Muscle layer of colon (tissue), 2 donors: ENCODE results near the gene GAS7.

ENCODE experiments used
- H3K27ac ChIP-seq: one replicate; pipeline ENCODE4 v1.7.0; 2013; ENCODE audit warnings: low read depth, mild to moderate bottlenecking, low read length, moderate library complexity
- H3K27me3 ChIP-seq, 2 donors: one replicate each; pipeline ENCODE4 v1.7.0; 2013; ENCODE audit warnings: low read length in 2 of 2, mild to moderate bottlenecking in 2 of 2; ENCODE audit not compliant: insufficient read depth in 2 of 2, control insufficient read depth in 1 of 2
- H3K36me3 ChIP-seq: one replicate; pipeline ENCODE4 v1.7.0; 2013; ENCODE audit warnings: mild to moderate bottlenecking, low read length; ENCODE audit not compliant: insufficient read depth
- H3K4me1 ChIP-seq: one replicate; pipeline ENCODE4 v1.7.0; 2013; ENCODE audit warnings: mild to moderate bottlenecking, low read length; ENCODE audit not compliant: insufficient read depth
- H3K4me3 ChIP-seq, 2 donors: one replicate each; pipeline ENCODE4 v1.7.0; 2013; ENCODE audit warnings: low read length in 2 of 2, low read depth in 1 of 2, mild to moderate bottlenecking in 1 of 2, moderate library complexity in 1 of 2
- H3K9ac ChIP-seq: one replicate; pipeline ENCODE4 v1.7.0; 2013; ENCODE audit warnings: low read length
- H3K9me3 ChIP-seq: one replicate; pipeline ENCODE4 v1.7.0; 2013; ENCODE audit warnings: mild to moderate bottlenecking, low read length
- donor health status: abdominal sarcoma.
- donor health status: Adenocarcinoma of cecum.

Gene GAS7

DNA sequence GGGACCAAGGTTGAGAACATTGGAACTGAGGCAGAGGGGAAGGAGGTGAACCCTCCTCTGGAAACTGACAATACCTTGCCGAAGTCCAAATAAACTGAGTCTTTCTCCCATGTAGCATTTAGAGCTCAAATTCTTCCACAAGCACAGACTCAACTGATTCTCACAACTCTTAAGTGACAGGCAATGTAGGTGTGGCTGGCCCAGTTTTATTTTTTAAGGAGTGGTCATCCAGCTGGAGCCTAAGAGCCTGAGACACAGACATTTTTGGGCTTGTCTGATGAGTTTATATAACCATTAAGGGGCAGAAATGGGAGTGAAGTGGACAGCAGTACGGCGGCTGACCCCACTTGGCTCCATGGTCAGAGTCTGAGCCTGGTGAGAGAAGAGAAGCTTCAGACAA is 304.2 kb downstream of the GAS7 start:
- no peaks in the 10 kb centered on the region for H3K36me3 ChIP-seq
- H3K27me3 ChIP-seq: no peaks in the 10 kb centered on the region
- H3K9ac ChIP-seq: no peak overlapping the region
- H3K27ac ChIP-seq: no peak overlapping the region
- no peak overlapping the region for H3K4me3 ChIP-seq
- no peaks in the 10 kb centered on the region for H3K4me1 ChIP-seq
- no peaks in the 10 kb centered on the region for H3K9me3 ChIP-seq

DNA sequence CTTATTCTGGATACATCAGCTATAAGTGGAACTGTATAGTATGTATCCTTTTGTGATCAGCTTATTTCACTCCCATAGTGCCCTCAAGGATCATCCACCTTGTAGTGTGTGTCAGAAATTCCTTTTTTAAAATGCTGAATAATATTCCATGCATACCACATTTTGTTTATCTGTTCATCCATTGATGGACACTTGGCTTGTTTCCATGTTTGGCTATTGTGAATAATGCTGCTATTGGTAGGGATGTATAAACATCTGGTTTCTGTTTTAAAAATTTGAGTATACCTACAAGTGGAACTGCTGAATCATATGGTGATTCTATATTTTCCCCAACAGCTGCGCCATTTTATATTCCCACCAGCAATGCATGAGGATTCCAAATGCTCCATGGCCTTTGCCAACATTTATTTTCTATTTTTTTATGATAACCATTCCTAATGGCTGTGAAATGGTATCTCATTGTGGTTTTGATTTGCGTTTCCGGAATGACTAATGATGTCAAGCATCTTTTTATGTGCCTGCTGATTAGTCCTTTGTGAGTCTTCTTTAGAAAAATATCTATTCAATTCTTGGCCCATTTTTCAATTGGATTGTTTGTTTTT is 304.9 kb downstream of the GAS7 start:
- H3K9ac ChIP-seq: no peak overlapping the region
- H3K36me3 ChIP-seq: no peaks in the 10 kb centered on the region
- no peaks in the 10 kb centered on the region for H3K4me1 ChIP-seq
- H3K27me3 ChIP-seq: no peaks in the 10 kb centered on the region
- no peaks in the 10 kb centered on the region for H3K9me3 ChIP-seq
- H3K4me3 ChIP-seq: no peak overlapping the region
- H3K27ac ChIP-seq: no peak overlapping the region

DNA sequence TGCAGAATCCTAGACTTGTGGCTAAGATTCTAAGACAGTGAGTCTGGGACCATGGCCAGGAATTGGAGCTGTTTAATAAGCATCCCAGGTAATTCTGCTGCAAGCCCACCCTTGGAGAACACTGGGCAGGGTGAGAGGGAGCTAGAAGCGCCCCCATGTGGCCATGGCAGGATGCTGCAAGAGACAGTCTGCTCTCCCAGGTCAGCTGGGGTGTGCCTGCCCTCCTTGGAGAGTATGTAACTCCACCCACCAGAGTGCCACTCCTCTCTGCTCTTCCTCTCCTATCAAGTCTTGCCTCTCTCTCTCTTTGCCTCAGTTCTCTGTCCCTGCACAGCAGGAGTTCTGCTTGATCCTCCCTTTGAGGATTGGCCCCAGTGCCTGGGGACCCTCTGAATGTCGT is 308.3 kb downstream of the GAS7 start:
- Histone ChIP-seq H3K27me3 (no peaks in the 10 kb centered on the region), H3K4me1 (no peaks in the 10 kb centered on the region), H3K9me3 (no peaks in the 10 kb centered on the region), H3K36me3 (no peaks in the 10 kb centered on the region), H3K4me3 (no peak overlapping the region), H3K27ac (no peak overlapping the region), H3K9ac (no peak overlapping the region)

DNA sequence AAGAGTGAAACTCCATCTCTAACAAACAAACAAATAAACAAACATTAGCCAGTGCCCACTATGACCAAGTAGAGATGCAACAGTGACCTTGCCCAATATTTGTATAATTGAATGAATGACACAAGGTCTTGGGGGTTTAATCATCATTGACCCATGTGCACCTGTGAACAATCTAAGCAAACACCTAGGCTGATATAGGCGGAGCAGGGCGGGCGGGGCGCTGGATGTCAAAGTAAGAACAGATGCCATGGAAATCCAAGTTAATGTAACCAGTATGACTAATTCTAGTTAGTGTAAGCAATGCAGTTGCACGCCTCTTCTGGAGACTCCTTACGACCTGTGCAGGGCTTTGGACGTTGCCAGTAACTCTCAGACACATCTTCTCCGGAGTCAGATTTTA is 310.9 kb downstream of the GAS7 start:
- Histone ChIP-seq H3K9ac (no peak overlapping the region), H3K36me3 (no peaks in the 10 kb centered on the region), H3K27ac (no peak overlapping the region), H3K4me1 (no peaks in the 10 kb centered on the region), H3K4me3 (no peak overlapping the region), H3K27me3 (no peaks in the 10 kb centered on the region), H3K9me3 (no peaks in the 10 kb centered on the region)

DNA sequence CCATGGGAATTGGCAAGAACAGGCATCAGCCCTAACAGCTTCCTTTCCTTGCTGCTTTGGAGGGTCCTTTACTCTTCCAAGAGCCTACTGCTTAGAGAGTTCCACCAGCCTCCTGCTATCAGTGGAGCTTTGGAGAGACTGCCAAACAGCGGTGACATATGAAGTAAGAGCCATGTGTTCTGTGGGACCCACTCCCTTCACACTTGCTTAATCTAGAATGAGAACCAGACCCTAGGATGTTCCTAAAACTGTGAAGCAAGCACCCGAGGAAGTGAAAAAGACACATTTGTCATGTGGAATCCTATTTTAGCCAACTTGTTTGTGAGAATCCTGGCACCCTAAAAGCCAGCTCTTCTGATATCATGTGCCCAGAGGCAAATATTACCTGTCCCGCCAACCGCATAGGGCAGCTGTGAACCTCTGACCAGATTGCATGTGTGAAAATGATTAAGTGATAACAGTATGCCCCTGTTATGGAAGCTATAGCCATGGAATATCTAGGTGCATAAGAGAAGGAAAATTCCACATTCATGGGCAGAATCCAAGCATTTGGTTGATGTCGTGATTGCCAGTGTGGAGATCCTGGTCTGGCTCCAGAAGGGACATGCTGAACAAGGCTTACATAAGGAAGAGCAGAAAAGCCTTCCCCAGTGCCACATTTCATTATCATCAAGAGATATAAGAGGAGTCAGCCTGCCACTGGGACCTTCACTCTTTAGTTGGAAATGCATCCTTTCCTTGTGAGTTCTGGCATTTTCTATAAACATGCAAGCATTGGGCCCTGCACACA is 312.1 kb downstream of the GAS7 start:
- H3K36me3 ChIP-seq: no peaks in the 10 kb centered on the region
- no peaks in the 10 kb centered on the region for H3K4me1 ChIP-seq
- H3K9me3 ChIP-seq: no peaks in the 10 kb centered on the region
- H3K27ac ChIP-seq: no peak overlapping the region
- no peak overlapping the region for H3K9ac ChIP-seq
- H3K27me3 ChIP-seq: no peaks in the 10 kb centered on the region
- H3K4me3 ChIP-seq: no peak overlapping the region

DNA sequence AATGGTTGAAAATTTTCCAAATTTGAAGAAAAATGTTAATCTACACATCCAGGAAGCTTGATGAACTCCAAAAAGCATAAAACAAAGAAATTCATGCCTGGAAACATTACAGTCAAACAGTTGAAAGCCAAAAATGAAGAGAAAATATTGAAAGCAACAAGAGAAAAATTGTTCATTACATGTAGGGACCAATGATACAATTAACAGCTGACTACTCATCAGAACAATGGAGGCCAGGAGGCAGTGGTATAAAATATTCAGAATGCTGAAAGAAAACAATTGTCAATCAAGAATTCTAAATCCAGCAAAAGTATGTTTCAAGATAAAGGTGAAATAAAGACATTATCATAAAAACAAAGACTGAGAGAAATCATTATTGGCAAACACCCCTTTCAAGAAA is 315.0 kb downstream of the GAS7 start:
- Histone ChIP-seq H3K9ac (no peak overlapping the region), H3K36me3 (no peaks in the 10 kb centered on the region), H3K27me3 (no peaks in the 10 kb centered on the region), H3K27ac (no peak overlapping the region), H3K4me3 (no peak overlapping the region), H3K9me3 (no peaks in the 10 kb centered on the region), H3K4me1 (no peaks in the 10 kb centered on the region)

DNA sequence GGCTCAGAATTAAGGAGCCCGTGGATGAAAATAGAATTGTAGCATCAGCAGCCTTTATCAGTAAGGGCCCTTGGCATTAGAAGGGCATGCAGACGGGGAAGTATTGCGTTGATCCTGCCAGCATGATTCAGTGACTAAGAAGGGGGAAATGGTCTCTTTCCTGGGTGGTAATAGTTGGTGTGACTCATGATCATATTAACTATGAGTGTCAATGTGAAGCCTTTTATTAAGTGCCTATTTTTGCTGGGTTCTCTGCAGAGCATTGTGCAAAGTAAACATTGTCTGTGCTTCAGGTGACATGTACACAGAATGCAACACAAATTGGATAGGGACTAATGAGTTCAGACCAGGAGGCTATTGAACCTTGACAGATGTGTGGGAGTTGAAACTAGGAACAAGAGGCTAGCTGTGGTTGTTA is 317.8 kb downstream of the GAS7 start:
- H3K9me3 ChIP-seq: no peaks in the 10 kb centered on the region
- H3K4me3 ChIP-seq: no peak overlapping the region
- H3K27ac ChIP-seq: no peak overlapping the region
- H3K9ac ChIP-seq: no peak overlapping the region
- no peaks in the 10 kb centered on the region for H3K36me3 ChIP-seq
- peaks cover 2% of the 10 kb centered on the region for H3K4me1 ChIP-seq
- no peaks in the 10 kb centered on the region for H3K27me3 ChIP-seq

DNA sequence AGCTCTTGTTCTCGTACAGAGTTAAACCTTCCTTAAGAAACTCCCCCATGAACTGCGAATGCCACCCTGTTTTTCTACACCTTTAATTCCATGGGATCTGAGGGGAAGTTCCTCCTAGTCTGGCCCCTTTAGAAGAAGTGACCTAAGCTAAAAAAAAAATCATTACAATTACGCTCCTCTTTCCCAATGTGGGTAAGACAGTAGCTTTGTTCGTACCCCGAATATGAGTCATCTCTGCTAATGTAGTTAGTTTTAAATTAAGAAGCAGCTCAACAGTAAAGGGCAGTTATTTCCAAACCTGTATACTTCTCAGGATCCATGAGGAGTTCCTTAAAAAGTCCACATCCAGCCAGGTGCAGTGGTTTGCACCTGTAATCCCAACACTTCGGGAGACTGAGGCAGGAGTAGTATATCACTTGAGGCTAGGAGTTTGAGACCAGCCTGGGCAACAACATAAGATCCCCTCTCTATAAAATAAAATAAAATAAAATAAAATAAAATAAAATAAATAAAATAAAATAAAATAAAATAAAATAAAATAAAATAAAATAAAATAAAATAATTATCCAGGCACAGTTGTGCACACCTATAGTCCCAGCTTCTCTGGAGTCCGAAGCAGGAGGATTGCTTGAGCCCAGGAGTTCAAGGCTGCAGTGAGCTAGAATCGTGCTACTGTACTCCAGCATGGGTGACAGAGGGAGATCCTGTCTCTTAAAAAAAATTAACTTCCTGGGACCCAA is 319.4 kb downstream of the GAS7 start:
- Histone ChIP-seq H3K27ac (no peak overlapping the region), H3K4me1 (peaks cover 10% of the 10 kb centered on the region), H3K9me3 (no peaks in the 10 kb centered on the region), H3K9ac (no peak overlapping the region), H3K27me3 (no peaks in the 10 kb centered on the region), H3K4me3 (no peak overlapping the region), H3K36me3 (no peaks in the 10 kb centered on the region)

DNA sequence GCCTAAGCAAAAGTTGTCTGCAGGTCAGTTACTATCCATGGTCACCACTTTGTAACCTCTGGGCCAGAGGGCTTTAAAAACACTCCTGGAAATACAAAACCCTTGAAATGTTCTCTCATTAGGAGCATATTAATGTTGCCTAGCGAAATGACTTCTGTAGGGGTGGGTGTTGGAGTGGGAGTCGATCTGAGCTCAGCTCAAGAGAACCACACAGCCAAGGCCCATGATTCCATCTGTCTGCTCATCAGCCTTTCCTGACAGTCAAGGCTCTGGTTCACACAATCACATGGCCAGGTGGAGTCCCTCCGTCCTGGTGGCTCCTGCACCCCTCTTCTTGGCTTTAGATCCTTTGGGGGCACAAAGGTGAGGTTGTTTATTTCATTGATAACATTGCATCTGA is 320.1 kb downstream of the GAS7 start:
- no peak overlapping the region for H3K9ac ChIP-seq
- no peak overlapping the region for H3K4me3 ChIP-seq
- H3K4me1 ChIP-seq: peaks cover 10% of the 10 kb centered on the region
- H3K36me3 ChIP-seq: no peaks in the 10 kb centered on the region
- no peak overlapping the region for H3K27ac ChIP-seq
- no peaks in the 10 kb centered on the region for H3K27me3 ChIP-seq
- no peaks in the 10 kb centered on the region for H3K9me3 ChIP-seq

DNA sequence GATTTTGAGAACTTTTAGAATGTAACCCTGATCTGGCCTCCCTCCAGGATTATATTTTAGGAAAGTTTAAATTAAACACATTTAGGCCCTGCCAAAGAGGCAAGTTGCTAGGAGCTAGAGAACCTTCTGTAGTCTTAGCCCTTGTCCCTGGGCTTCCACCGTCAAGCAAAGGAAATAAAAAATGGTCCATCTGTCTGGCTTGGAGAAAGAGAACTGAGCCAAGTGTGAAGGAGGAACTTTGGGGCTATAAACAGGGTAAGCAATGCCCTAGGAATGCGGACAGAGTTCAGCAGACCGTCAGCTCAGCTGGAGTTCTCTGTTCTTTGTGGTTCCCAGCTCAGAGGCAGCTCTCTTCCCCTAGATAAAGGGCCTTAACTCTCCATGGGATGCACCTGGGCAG is 323.0 kb downstream of the GAS7 start:
- no peak overlapping the region for H3K9ac ChIP-seq
- H3K4me1 ChIP-seq: peaks cover 10% of the 10 kb centered on the region
- H3K36me3 ChIP-seq: no peaks in the 10 kb centered on the region
- no peaks in the 10 kb centered on the region for H3K27me3 ChIP-seq
- H3K4me3 ChIP-seq: no peak overlapping the region
- H3K9me3 ChIP-seq: no peaks in the 10 kb centered on the region
- H3K27ac ChIP-seq: no peak overlapping the region

DNA sequence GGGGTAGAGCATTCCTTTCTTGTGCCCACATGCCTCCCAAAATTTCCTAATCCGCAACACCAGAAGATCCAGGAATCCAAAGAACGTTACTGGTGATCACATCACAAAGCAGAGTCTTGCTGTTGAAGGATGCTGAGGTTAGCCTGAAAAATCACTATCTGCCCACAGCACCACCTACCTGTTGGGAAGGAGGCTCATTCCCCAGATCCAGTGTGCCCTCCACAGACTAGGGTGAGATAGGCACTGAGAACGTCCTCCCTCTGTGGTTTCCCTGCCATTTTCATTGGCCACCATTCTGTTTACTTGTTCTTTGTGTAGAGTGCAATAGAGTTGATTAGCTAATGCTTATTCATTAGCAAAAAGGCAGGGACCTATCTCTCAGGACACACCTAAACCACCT is 323.7 kb downstream of the GAS7 start:
- Histone ChIP-seq H3K36me3 (no peaks in the 10 kb centered on the region), H3K9ac (no peak overlapping the region), H3K27ac (no peak overlapping the region)

More for the DNA sequence above, 323.7 kb downstream of the GAS7 start:
- H3K4me1 ChIP-seq: peaks cover 10% of the 10 kb centered on the region
- no peak overlapping the region for H3K4me3 ChIP-seq
- H3K9me3 ChIP-seq: no peaks in the 10 kb centered on the region
- H3K27me3 ChIP-seq: no peaks in the 10 kb centered on the region
